HG02588 (cell line): ENCODE data around the gene AKR1A1.

Experiments
- ATAC-seq: cut with Tn5 transposase; IDR thresholded peaks from one replicate; pipeline ENCODE4 v1.9.1; 2021; ENCODE audit warnings: mild to moderate bottlenecking, moderate library complexity; ENCODE audit not compliant: unreplicated experiment

Gene AKR1A1

GRCh38 chr1:45615885-45616284, 65.3 kb downstream of the AKR1A1 start:
- ATAC-seq = no peak

DNA sequence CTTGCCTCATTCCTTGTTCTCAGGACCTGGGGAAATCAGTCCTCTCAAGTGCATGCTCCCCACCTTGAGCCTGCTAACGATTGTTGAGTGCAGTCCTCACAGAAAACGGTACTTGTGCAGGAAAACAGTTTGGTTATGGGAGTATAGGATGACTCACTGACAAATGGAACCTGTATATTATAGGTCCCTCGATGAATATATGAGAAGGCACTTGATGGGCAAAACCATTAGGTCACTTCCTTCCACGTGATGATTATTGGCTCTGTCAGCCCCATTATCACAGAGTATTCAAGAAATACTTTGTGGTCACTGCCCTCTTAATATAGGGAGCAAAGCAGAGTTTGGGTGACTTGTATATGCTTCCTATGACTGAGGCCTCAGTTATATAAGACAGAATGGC, 67.0 kb downstream of the AKR1A1 start:
- ATAC-seq = no peak

DNA sequence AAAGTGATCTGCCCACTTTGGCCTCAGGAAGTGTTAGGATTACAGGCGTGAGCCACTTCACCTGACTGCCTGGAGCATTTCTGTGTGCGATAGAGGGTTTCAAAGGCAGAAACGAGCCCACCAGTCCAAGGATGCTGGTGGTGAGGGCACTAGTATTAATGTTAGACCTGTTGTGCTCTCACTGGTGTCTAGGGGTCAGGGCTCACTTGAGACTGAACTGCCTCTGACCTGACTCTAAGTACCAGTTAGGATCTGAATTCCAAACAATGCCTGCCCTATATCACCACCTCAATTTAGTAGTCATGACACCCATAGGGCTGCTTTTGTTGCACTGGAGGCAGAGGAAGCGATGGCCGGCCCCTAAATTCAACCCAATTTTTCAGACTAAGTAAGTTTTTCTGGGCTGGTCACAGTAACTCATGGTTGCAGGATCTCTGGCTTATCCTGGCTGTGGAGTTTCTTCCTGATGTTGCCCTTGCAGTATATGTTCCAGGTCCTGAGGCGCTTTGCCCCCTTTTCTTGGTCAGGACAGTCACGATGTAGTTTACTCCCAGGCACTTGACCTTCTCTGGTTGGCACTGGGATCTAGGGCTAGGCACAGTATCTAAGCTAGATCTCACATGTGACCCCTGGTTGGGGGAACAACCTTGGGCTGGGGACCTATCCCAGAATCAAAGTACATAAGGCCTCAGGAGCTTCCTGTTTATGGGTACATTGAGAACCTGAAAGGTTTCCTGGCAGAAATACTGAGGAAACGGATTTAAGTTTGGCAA, 68.7 kb downstream of the AKR1A1 start:
- no peak for ATAC-seq
